ENCODE data around the gene SPATA16.
"Not testable (repeated sequence)": the region's sequence is repeated elsewhere in the genome, so short reads cannot be mapped to it uniquely, and the experiment has no call there.

Gene SPATA16

DNA sequence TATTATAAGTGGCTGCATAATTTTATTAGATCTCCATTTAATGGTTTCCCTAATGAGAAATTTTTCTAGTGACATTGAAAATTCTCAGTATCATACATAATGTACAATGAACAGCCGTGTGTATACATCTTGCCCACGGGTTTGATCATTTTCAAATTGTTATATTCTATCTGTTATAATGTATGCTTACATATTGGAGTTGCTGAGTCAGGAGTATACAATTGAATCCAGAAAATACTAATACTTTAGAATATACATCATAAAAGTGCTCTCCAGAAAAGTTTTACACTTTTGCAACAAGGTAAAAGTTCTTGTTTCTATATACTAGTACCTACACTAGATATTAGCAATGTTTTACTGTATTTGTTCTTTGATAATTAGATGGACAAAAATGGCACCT is 82.8 kb downstream of the SPATA16 start:
- DNase-seq (ENCODE audit: low read depth): no peak

DNA sequence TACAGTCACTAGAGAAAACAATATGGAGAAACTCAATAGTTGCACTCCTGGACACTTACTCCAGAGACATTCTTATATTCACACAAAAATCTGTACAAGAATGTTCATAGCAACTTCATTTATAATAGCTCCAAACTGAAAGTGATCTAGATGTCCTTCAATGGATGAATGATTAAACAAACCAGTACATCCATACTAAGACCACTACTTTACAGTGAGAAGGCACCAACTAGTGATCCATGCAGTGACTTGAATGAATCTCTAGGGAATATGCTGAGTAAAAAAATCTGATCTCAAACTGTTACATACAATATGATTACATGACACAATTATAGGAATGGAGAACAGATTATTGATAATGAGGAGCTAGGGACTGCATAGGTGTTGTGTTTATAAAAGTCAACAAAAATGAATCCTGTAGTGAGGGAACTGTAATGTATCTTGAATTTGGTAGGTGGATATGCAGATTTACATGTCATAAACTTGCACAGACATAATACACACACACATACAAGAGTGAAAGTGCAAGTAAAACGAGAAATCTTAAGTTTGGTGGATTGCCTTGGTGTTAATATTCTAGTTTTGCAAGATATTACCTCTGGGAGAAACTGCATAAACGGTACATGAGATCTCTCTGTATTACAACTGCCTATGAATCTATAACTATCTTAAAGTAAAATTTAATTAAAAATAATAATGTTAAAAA is 85.7 kb downstream of the SPATA16 start:
- DNase-seq (ENCODE audit: low read depth): no peak

DNA sequence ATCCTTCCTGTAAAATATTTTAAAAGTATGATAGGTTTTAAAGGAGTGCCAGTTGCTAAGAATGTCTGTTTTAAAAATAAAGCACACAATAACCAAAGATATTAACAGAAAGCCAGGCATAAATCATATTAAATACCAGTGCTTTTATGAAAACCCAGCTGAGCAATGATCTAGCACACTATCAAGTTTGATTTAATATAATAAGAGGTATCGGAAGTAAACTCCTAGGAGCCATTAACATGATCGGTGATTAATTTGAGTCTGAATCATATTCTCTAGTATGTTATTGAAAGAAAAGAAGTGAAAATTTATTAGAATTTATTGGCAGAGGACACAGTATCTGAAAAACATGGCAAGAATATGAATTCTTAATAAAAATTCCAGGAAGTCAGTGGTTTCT is 91.7 kb downstream of the SPATA16 start:
- DNase-seq (ENCODE audit: low read depth): no peak

DNA sequence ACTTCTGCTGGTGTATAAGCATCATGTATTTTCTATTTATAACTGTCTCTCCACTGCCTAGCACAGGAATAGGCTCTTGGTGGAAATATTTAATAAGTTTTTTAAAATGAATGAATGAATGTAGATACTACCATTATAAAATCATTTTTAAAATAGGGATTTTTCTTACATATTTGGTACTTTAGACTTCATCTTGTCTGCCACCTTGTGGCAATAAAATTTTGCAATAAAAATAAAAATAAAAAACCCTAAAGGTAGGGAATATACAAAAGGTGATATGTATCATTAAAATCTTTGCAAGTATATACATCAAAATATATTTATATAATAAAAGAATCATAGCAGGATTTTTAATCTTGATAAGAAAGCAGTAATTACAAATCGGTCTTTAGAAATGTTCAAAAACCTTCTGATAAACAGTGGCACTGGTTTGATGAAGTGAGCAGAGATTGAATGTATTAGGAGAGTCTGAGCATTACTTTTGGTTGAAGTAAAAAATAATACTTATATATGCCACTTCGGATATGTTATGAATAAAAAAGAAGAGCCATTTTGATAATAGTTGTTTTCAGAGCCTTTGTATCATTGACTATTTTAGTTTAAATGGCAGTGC is 95.2 kb downstream of the SPATA16 start:
- no peak for DNase-seq (ENCODE audit: low read depth)

DNA sequence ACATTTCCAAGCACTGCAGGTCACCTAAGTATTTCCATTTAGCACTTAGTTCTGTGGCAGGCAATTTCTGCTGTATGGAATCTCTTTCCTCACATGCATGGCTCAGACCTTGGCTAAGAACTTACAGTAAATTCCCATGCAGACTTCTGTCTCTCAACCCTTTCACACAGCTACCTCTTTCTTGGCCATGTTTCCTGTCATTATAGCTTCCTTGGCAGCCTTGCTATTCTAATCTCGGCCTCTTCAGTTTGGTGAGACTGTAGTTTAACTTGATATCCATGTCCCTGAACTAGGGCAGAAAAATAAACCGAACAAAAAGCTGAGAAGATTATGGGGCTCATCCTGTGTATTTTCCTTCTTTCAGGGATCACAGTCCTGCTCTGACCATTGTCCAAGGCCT is 96.0 kb downstream of the SPATA16 start:
- no peak for DNase-seq (ENCODE audit: low read depth)

DNA sequence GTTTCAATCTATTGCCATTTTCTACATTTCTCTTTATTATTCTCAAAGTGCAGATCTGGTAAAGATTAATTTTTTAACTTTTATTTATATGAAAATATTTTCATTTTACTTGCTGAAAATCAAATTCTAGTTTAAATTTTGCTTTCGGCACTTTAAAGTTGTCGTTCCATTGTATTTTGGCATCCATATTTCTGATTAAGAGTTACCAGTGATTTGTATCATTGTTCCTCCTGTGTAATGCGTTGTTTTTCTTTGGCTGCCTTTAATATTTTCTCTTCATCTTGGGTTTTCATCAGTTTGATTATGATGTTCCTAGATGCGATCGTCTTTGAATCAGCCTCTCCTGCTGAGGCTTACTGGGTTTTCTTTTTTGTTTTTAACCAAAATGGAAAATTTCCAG is 97.3 kb downstream of the SPATA16 start:
- no peak for DNase-seq (ENCODE audit: low read depth)

DNA sequence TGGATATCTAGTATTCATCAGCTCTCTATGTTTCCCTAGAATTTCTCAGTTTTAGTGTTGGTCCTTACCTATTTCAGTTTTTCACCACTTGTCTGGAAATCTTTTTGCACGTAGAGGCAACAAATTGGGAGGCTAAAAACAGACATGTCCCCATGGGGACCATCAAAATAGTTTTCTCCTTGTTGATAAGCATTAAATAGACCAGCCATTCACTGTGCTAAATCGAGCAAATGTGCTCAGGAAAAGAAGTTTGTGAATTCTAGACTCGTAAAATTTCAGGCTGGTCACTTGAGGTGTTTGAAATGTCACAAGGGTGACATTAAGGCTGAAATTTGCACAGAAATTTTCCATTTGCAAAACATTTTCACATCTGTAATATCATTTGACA is 102.6 kb downstream of the SPATA16 start:
- DNase-seq (ENCODE audit: low read depth): no peak

DNA sequence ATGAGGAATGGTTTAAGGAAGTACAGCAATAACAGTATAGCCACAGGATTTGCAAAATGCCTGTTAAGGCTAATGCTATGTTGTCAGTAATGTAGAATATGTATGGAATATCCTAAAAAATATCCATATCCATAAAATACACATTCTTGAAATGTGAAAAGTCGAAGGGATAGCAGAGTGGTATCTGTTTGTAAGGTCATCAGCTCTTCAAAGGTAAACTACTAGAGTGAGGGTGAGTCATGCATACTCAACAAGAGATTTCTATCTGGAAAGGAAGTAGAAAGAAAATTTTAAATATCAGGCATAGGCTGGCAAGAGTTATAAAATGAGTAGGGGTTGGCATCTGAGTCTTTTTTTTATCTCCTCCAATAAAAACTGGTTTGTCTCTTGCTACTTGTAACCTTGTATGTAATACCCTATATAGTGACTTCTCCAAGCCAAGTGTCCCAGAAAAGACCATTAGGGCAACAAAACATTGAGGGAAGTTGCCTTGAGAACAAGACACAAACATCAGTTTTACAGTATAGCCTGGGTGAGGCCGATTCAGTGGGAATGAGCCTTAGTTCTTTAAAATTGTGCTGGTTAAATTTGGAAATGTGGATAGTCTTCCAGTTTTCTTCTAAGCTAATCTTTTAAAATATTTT is 103.1 kb downstream of the SPATA16 start:
- DNase-seq (ENCODE audit: low read depth): no peak

DNA sequence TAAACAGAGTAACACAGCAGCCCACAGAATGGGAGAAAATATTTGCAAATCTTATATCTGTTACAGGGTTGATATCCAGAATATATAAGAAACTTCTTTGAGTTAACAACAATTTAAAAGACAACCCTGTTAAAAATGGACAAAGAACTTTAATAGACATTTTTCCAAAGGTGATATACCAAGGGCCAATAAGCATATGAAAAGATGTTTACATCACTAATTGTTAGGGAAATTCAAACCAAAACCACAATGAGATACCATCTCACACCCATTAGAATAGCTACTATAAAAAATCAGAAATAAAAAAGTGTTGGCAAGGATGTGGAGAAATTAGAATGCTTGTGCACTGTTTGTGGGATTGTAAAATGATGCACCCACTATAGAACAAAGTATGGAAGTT is 110.8 kb downstream of the SPATA16 start:
- no peak for DNase-seq (ENCODE audit: low read depth)

DNA sequence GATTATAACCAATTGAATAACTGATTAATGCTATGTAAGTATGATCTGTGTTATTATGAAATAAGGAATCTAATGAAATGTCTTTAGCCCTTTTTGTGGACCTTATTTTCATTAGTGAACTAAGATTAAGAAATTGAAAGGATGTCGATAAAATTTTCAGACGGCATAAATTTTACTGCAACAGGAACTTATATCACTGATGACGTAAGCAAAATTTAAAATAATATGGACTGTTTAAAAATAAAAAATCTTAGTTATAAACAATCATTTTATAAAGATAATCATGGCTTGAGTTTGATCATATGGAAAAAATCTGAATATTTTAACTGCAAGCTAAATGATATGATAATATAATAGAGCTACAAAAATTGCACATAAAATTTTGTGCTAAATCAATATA is 112.7 kb downstream of the SPATA16 start:
- DNase-seq (ENCODE audit: low read depth): no peak

DNA sequence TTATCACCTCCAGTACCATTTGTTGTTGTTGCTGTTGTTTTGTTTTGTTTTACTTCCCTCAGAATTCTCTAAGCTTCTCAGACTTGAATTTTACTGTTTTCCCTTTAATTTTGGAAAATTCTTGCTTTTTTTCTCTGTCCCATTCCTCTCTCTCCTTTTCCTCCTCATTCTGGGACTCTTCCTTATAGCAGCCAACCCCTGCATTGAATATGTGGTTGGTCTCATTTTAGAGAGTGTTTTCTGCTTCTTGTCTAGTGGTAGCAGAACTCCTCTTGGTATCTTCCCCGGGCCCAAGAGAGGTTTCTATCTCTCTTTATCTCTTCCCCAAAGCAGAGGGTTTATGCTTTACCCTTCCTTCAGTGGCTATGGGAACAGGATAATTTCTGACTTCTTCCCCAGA is 113.6 kb downstream of the SPATA16 start:
- DNase-seq (ENCODE audit: low read depth): no peak

DNA sequence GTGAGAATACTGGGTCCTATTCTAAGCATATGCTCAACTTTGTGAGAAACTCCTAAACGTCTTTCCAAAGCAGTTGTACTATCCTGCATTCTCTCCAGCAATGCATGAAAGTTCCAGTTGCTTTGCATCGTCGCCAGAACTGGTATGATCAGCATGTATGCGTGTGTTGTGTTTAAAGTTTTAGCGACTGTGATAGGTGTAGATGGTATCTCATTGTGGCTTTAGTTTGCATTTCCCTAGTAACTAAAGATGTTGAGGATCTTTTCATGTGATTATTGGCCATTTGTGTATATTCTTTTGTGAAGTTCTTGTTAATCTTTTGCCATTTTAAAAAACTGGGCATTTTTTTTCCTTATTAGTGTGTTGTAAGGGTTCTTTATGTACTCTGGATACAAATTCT is 115.1 kb downstream of the SPATA16 start:
- DNase-seq (ENCODE audit: low read depth): no peak

DNA sequence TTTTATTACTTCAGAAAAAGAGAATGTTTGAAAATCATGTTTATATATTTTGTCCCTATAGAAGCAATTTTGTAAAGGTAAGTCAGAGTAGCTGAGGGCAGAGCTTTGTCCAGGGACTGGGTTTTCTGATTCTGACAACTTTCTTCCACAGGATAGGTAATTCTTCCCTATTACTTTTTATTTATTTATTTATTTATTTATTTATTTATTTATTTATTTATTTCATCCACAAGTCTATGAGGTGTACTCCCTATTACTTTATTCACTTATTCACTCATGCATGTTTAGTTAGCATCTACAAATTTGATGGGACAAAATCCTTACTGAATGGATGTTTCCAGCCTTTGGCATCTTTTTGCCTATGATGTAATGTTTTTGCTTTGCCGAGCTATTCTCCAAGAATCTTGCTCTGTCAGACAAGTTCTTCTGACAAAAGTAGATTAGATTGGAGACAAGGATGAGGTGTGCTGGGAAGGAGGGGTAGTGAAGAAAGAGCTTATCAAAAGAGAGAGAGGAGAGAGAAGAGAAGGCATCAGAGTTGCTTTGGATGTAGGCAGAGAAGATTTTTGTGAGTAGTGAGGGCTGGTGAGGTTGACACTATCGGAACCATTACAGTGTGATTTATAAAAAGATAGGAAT is 119.4 kb downstream of the SPATA16 start:
- no peak for DNase-seq (ENCODE audit: low read depth)

DNA sequence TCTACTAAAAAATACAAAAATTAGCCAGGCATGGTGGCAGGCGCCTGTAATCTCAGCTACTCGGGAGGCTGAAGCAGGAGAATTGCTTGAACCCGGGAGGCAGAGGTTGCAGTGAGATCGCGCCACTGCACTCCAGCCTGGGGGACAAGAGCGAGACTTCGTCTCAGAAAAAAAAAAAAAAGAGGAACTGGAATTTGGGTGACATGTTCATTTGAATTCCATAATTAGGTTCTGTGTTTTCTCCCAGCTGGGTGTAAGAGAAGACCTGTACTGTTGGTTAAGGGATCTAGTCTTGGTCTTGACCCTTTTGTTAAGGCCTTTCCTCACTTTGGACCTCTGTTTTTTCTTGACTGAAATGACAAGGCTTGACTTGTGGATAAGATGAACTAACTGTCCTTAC is 120.9 kb downstream of the SPATA16 start:
- not testable (repeated sequence) for DNase-seq (ENCODE audit: low read depth)

DNA sequence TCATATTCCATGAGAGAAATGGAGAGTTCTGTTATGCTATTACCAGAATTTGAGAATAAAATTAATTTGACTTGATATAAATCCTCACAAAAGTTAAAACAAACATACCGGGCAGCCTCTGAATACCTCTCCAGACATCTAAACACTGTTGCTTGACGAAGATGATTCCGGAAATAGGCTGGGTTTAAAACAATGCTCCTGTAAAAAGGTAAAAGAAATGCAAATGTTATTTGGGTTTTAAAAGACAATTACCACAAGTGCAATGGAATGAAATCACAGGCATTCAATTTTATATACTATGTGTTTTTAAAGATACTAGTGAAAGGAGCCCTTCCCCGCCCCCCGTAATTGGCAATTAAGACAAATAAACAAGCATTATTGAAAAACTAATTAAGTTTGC is 121.7 kb downstream of the SPATA16 start:
- DNase-seq (ENCODE audit: low read depth): no peak

DNA sequence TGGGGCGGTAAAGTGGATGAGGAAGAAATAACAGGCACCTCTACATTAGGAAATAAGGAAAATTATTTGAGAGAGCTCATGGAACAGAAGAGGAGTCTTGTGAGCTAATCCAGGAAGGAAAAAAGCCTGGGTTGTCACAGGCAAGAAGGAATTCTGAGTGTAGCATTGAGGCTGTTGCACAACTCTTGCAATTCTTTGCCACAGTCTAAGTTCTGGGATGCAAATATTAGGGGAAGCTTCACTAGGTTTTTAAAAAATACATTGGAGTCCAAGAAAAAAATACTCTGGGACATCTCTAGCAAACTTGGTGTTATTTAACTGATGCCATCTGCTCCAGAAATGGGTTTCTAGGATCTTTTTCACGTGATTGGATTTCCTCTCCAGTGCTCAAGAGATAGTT is 122.3 kb downstream of the SPATA16 start:
- no peak for DNase-seq (ENCODE audit: low read depth)

DNA sequence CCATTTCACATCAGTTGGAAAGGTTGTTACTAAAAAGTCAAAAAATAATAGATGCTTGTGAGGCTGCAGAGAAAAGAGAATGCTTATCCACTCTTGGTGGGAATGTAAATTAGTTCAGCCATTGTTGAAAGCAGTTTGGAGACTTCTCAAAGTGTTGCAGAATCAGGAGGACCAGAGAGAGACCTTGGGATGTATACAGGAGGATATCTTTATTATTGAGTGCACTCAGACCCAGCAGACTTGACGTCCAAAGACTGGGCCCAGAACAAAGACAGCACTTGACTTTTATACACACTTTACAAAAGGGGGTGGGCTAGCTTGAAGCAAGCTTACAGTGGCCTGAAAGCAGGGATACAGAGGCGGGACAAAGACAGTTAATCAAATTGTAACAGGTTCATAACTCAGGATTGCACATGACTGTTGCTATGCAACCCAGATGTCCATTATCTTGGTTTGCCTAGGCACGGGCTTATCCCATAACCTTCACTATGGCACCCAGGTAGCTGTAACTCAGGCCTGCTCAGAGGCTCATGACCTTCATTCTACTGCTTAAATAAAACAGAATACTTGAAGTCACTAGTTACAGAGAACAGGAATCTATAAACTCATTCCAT is 127.7 kb downstream of the SPATA16 start:
- no peak for DNase-seq (ENCODE audit: low read depth)

DNA sequence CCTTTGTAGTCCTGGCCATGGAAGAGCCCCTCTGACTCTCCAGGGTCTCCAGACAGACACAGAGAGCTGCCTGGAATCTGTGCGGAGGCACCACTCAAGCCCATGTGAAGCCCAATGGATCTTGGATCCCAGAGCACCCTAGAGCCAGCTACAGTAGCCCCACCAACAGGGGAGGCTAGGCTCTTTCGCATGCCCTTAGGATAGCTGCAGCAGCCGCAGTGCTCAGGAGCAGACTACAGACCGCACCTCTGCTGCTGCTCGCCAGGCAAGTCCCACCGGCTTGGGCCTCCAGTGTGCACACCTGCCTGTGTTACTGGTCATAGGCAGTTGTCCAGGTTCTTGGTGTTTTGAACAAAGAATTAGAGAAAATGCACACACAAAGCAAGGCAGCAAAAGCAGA is 131.6 kb downstream of the SPATA16 start:
- DNase-seq (ENCODE audit: low read depth): no peak

DNA sequence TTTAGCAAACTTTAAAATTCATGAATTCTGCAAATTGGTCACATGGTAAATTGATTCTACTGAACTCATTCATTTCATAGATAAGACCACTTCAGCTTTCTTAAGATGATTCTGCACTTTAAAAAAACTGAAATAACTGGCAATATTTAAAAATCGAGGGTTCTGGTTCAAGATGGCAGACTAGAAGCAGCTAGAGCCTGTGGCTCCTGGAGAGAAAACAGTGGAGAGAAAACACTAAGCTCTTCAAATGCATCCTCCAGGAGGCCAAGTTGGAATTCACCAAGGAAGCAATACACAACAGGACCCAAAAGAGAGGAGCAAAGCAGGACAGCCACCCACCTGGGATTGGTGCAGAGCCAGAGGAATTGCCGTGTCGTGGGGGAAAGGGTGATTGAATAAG is 132.1 kb downstream of the SPATA16 start:
- no peak for DNase-seq (ENCODE audit: low read depth)

DNA sequence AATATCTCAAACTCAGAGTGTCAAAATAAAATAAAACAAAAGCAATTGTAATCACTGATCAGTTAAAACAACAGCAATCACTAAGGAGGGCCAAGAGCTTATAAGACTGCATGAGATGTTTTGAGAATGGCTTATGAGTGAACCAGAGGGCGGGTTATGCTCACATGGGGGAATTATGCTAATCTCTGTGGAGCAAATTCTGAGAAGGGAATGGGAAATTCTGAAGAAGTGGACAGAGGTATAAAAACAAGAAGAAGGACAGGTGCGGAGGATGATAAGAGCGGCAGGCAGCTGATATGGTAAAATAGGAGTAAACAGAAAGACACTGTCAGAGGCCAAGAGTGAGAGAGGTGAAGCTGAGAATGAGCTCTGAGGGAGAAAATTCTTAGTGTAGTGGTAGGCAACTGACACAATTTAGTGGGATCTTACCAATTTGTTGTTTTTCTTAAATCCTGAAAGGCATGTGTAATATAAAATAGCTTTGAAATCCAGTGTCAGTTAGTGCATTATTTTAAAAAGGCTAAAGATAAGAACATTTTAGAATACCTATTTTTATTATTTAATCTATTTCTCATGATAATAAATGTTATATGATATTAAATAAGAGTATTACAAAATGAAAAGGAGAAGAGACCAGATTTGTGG is 133.8 kb downstream of the SPATA16 start:
- DNase-seq (ENCODE audit: low read depth): no peak

DNA sequence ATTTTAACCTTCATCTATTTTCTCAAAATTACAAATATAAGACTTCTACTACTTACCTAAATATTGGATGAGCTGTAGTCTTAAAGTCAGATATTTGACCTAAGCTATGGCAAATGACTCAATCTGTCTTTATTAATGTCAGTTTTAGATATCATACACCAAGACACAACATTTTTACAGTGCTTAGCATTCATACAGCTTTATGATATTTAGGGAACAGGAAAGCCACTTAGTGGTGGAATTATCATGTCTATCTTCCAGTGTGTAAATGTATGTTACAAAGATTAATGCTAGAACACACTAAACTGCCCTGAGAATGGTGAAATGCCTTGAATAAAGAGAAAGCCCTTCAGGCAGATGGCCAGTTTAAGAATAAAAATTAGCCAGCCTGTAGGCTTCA is 135.0 kb downstream of the SPATA16 start:
- DNase-seq (ENCODE audit: low read depth): no peak

DNA sequence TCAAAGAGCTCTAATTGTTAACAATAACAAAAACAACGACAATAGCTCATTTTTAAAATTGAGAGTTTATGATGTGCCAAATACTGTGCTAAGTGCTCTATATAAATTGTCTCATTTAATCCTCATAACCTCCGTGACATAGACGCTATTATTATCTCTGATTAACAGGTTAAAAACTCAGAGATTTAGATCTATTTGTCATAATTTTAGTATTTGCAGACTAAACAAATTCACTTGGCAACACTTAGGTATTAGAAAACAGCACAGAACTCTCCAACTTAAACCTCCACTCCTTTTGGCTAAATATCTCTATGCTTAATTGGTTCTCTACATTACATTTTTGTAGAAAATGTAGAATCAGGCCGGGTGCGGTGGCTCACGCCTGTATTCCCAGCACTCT is 136.4 kb downstream of the SPATA16 start:
- no peak for DNase-seq (ENCODE audit: low read depth)
